Measurements from ENCODE around the gene PDGFRB.

PDGFRB gene

GRCh38 chr5:150172556-150172955 lies 16.9 kb upstream of the PDGFRB start:
- no peak for DNase-seq (ENCODE audit: low read depth)
- no peak for TF ChIP-seq CTCF (IDR thresholded peaks at IDR 0.05; ENCODE audit: insufficient read depth, low read depth, low read length, missing control alignments)
- H3K4me3 ChIP-seq (ENCODE audit: low read depth, low read length): no peak overlapping the region

DNA sequence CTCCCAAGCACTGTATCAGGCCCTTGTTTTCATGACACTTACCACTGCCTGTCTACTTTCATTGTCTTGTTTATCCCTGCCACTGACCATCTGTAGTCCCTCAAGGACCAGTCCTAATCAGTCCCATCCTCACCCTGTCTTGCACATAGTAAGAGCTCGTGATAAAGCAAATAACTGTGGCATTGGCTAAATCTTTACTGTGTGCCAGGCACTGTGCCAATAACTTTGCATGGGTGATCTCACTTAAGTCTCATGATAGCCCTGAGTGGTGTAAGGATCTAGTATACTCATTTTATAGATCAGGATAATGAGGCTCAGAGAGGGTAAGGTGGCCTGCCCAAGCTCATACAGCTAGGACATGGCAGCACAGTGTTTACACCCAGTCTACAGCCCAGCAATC lies 16.5 kb upstream of the PDGFRB start:
- no peak for DNase-seq (ENCODE audit: low read depth)
- no peak for TF ChIP-seq CTCF (IDR thresholded peaks at IDR 0.05; ENCODE audit: insufficient read depth, low read depth, low read length, missing control alignments)
- H3K4me3 ChIP-seq (ENCODE audit: low read depth, low read length): no peak overlapping the region

DNA sequence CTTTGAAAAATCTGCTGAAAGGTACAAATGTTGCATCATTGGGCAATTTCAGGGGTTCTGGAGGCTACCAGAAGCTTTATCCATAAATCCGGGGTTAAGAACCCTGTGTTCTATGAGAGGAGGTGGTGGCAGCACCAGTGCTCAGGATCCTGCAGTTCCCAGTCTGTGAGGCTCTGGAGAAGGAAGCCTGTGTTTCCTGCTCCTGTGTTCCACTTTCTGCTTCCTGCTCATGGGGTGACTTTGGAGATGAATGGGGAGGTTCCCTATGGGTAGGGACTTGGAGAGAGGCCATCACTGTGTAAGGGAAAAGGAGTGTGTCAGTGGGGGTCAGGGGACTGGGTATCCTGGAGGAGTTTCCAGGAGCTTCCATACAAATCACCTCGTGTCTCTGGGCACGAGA lies 13.2 kb upstream of the PDGFRB start:
- no peak for TF ChIP-seq CTCF (IDR thresholded peaks at IDR 0.05; ENCODE audit: insufficient read depth, low read depth, low read length, missing control alignments)
- no peak overlapping the region for H3K4me3 ChIP-seq (ENCODE audit: low read depth, low read length)
- DNase-seq (ENCODE audit: low read depth): no peak

DNA sequence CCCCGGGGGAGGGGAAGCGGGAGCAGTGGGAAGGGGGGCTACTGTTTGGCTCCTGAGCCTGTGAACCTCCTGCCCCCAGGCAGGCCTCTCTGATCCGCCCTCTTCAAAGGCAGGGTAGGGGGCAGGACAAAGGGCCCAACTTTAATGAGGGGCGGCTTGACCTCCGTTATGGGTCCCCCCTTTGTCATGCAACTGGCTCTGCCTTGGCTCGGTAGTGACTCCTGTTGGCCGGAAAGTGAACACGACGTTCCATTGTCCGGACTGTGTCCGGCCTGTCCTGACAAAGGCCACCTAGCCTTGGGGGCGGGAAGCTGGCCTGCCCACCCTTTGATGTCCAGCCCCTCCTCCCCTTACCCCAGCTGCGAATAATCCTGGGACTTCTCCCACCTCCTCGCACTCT lies 12.3 kb upstream of the PDGFRB start:
- DNase-seq (ENCODE audit: low read depth): no peak
- no peak for TF ChIP-seq CTCF (IDR thresholded peaks at IDR 0.05; ENCODE audit: insufficient read depth, low read depth, low read length, missing control alignments)
- H3K4me3 ChIP-seq (ENCODE audit: low read depth, low read length): no peak overlapping the region

- TF ChIP-seq CTCF (IDR thresholded peaks at IDR 0.05; ENCODE audit: insufficient read depth, low read depth, low read length, missing control alignments): no peak
- DNase-seq (ENCODE audit: low read depth): no peak
- H3K4me3 ChIP-seq (ENCODE audit: low read depth, low read length): no peak overlapping the region
Measured at GRCh38 chr5:150167512-150167850, 11.8 kb upstream of the PDGFRB start.

DNA sequence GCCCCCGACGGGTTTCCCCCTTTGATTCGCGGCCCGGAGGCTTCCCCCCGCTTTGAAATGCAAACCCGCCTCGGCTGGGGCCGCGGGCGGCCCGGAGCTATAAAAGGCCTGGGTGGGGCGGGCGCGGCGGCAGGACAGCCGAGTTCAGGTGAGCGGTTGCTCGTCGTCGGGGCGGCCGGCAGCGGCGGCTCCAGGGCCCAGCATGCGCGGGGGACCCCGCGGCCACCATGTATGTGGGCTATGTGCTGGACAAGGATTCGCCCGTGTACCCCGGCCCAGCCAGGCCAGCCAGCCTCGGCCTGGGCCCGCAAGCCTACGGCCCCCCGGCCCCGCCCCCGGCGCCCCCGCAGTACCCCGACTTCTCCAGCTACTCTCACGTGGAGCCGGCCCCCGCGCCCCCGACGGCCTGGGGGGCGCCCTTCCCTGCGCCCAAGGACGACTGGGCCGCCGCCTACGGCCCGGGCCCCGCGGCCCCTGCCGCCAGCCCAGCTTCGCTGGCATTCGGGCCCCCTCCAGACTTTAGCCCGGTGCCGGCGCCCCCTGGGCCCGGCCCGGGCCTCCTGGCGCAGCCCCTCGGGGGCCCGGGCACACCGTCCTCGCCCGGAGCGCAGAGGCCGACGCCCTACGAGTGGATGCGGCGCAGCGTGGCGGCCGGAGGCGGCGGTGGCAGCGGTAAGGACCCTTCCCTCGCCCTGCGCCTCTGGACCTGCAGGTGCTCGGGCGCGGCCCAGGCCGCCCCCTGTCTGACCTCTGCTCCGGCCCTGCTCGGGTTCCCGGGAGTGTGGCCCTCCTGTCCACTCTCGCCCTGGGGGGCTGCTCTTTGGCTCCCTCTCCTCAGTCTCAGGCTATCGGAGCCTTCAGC lies 11.2 kb upstream of the PDGFRB start, which contains the start of gene CDX1:
TSS of gene CDX1 (plus strand) at position 129 of the 862 bp plus-strand sequence. CDS start at position 228, 99 bp downstream.
- no peak for TF ChIP-seq CTCF (IDR thresholded peaks at IDR 0.05; ENCODE audit: insufficient read depth, low read depth, low read length, missing control alignments)
- DNase-seq (ENCODE audit: low read depth): no peak
- no peak within 1 kb of the TSS for H3K4me3 ChIP-seq (ENCODE audit: low read depth, low read length)
